Midbrain (tissue), 1 donor: ENCODE data around the gene BRDT.
"Not testable (repeated sequence)": the region's sequence is repeated elsewhere in the genome, so short reads cannot be mapped to it uniquely, and the experiment has no call there.

Experiments used
- DNase-seq: peaks from one replicate; lab custom pipeline; 2025; lab: John Stamatoyannopoulos, UW

The BRDT gene

GRCh38 chr1:91993256-91993655 is 44.1 kb downstream of the BRDT start:
- DNase-seq, result no peak

GRCh38 chr1:91997607-91998195 is 48.5 kb downstream of the BRDT start:
- peak; percentile 16 for DNase-seq

- no peak for DNase-seq
These were observed 54.9 kb downstream of the BRDT start for GRCh38 chr1:92004129-92004528.

GRCh38 chr1:92013923-92014322 is 64.7 kb downstream of the BRDT start:
- no peak for DNase-seq

- no peak for DNase-seq
These were observed 67.6 kb downstream of the BRDT start for GRCh38 chr1:92016720-92017316.

GRCh38 chr1:92017656-92018055 is 68.5 kb downstream of the BRDT start:
- no peak for DNase-seq

- DNase-seq, result not testable (repeated sequence)
These were observed 76.8 kb downstream of the BRDT start for GRCh38 chr1:92026042-92026441.

- no peak for DNase-seq
These were observed 77.6 kb downstream of the BRDT start for GRCh38 chr1:92026806-92027205.

GRCh38 chr1:92029241-92029922 is 80.2 kb downstream of the BRDT start:
- no peak for DNase-seq

GRCh38 chr1:92030656-92031107 is 81.5 kb downstream of the BRDT start:
- DNase-seq, result no peak

- DNase-seq, result no peak
These were observed 82.3 kb downstream of the BRDT start for GRCh38 chr1:92031281-92032110.

GRCh38 chr1:92037400-92037799 is 88.2 kb downstream of the BRDT start:
- DNase-seq, result no peak

- DNase-seq, result no peak
These were observed 89.6 kb downstream of the BRDT start for GRCh38 chr1:92038695-92039346.

GRCh38 chr1:92040971-92041370 is 91.8 kb downstream of the BRDT start:
- DNase-seq, result no peak

GRCh38 chr1:92043621-92044020 is 94.4 kb downstream of the BRDT start:
- no peak for DNase-seq

- no peak for DNase-seq
These were observed 96.7 kb downstream of the BRDT start for GRCh38 chr1:92045766-92046495.

GRCh38 chr1:92051948-92052347 is 102.7 kb downstream of the BRDT start:
- DNase-seq, result no peak
